ENCODE results near the gene OLIG1. TPM values are rescaled to one million over a fixed set of nuclear protein-coding genes. Genes with fewer than 3 reads are reported as not detected.

Gene OLIG1
- polyA plus RNA-seq, 2 donors: 0.01 TPM; not detected in 1

GRCh38 chr21:33029975-33030461, 39.9 kb upstream of the OLIG1 start:
- WGBS, 2 donors: 32 to 43% methylated on average over 10 of the region's 10 CpGs
- H3K9me3 ChIP-seq (ENCODE audit: control insufficient read depth in 2 of 2, insufficient read depth in 1 of 2, low read depth in 1 of 2, low read length in 1 of 2): peaks cover 0 to 2% of the 10 kb centered on the region in 2 donors
- H3K4me1 ChIP-seq (ENCODE audit: control insufficient read depth in 2 of 2, insufficient read depth in 2 of 2, low read length in 1 of 2): peaks cover 4 to 9% of the 10 kb centered on the region in 2 donors
- H3K4me3 ChIP-seq (ENCODE audit: low read depth in 1 of 2, low read length in 2 of 2): no peak overlapping the region
- peaks cover 15 to 63% of the 10 kb centered on the region in 2 donors for H3K27me3 ChIP-seq (ENCODE audit: control insufficient read depth in 1 of 2, insufficient read depth in 2 of 2, low read length in 2 of 2)
- no peak overlapping the region for H3K27ac ChIP-seq (ENCODE audit: low read depth in 2 of 2, low read length in 1 of 2)
- H3K36me3 ChIP-seq (ENCODE audit: control insufficient read depth in 2 of 2, insufficient read depth in 2 of 2, low read length in 1 of 2): no peaks in the 10 kb centered on the region

- Histone ChIP-seq H3K4me3 (ENCODE audit: low read depth in 1 of 2, low read length in 2 of 2) (no peak overlapping the region), H3K27me3 (ENCODE audit: control insufficient read depth in 1 of 2, insufficient read depth in 2 of 2, low read length in 2 of 2) (peaks cover 15 to 61% of the 10 kb centered on the region in 2 donors), H3K36me3 (ENCODE audit: control insufficient read depth in 2 of 2, insufficient read depth in 2 of 2, low read length in 1 of 2) (no peaks in the 10 kb centered on the region), H3K9me3 (ENCODE audit: control insufficient read depth in 2 of 2, insufficient read depth in 1 of 2, low read depth in 1 of 2, low read length in 1 of 2) (peaks cover 0 to 2% of the 10 kb centered on the region in 2 donors), H3K27ac (ENCODE audit: low read depth in 2 of 2, low read length in 1 of 2) (no peak overlapping the region), H3K4me1 (ENCODE audit: control insufficient read depth in 2 of 2, insufficient read depth in 2 of 2, low read length in 1 of 2) (peaks cover 4 to 8% of the 10 kb centered on the region in 2 donors)
- 30 to 34% methylated on average over 6 of the region's 6 CpGs for WGBS, 2 donors
Measured at GRCh38 chr21:33030633-33031032, 39.3 kb upstream of the OLIG1 start.

GRCh38 chr21:33031152-33031911, 38.6 kb upstream of the OLIG1 start:
- H3K4me3 ChIP-seq (ENCODE audit: low read depth in 1 of 2, low read length in 2 of 2): no peak overlapping the region
- WGBS, 2 donors: 31 to 32% methylated on average over 10 of the region's 10 CpGs
- H3K27me3 ChIP-seq (ENCODE audit: control insufficient read depth in 1 of 2, insufficient read depth in 2 of 2, low read length in 2 of 2): peaks cover 13 to 56% of the 10 kb centered on the region in 2 donors
- no peaks in the 10 kb centered on the region for H3K36me3 ChIP-seq (ENCODE audit: control insufficient read depth in 2 of 2, insufficient read depth in 2 of 2, low read length in 1 of 2)
- H3K27ac ChIP-seq (ENCODE audit: low read depth in 2 of 2, low read length in 1 of 2): no peak overlapping the region
- peaks cover 0 to 2% of the 10 kb centered on the region in 2 donors for H3K9me3 ChIP-seq (ENCODE audit: control insufficient read depth in 2 of 2, insufficient read depth in 1 of 2, low read depth in 1 of 2, low read length in 1 of 2)
- H3K4me1 ChIP-seq (ENCODE audit: control insufficient read depth in 2 of 2, insufficient read depth in 2 of 2, low read length in 1 of 2): peaks cover 4% of the 10 kb centered on the region in 2 donors

GRCh38 chr21:33032434-33033047, 37.4 kb upstream of the OLIG1 start:
- no peaks in the 10 kb centered on the region for H3K4me1 ChIP-seq (ENCODE audit: control insufficient read depth in 2 of 2, insufficient read depth in 2 of 2, low read length in 1 of 2)
- no peaks in the 10 kb centered on the region for H3K36me3 ChIP-seq (ENCODE audit: control insufficient read depth in 2 of 2, insufficient read depth in 2 of 2, low read length in 1 of 2)
- WGBS, 2 donors: 19 to 30% methylated on average over 9 to 10 of the region's 10 CpGs
- H3K9me3 ChIP-seq (ENCODE audit: control insufficient read depth in 2 of 2, insufficient read depth in 1 of 2, low read depth in 1 of 2, low read length in 1 of 2): peaks cover 0 to 2% of the 10 kb centered on the region in 2 donors
- H3K4me3 ChIP-seq (ENCODE audit: low read depth in 1 of 2, low read length in 2 of 2): no peak overlapping the region
- H3K27ac ChIP-seq (ENCODE audit: low read depth in 2 of 2, low read length in 1 of 2): no peak overlapping the region
- H3K27me3 ChIP-seq (ENCODE audit: control insufficient read depth in 1 of 2, insufficient read depth in 2 of 2, low read length in 2 of 2): peaks cover 8 to 47% of the 10 kb centered on the region in 2 donors

GRCh38 chr21:33033094-33033951, 36.6 kb upstream of the OLIG1 start:
- WGBS, 2 donors: 12 to 21% methylated on average over 55 to 76 of the region's 76 CpGs
- H3K36me3 ChIP-seq (ENCODE audit: control insufficient read depth in 2 of 2, insufficient read depth in 2 of 2, low read length in 1 of 2): no peaks in the 10 kb centered on the region
- no peaks in the 10 kb centered on the region for H3K4me1 ChIP-seq (ENCODE audit: control insufficient read depth in 2 of 2, insufficient read depth in 2 of 2, low read length in 1 of 2)
- H3K9me3 ChIP-seq (ENCODE audit: control insufficient read depth in 2 of 2, insufficient read depth in 1 of 2, low read depth in 1 of 2, low read length in 1 of 2): peaks cover 0 to 2% of the 10 kb centered on the region in 2 donors
- H3K27ac ChIP-seq (ENCODE audit: low read depth in 2 of 2, low read length in 1 of 2): no peak overlapping the region
- H3K27me3 ChIP-seq (ENCODE audit: control insufficient read depth in 1 of 2, insufficient read depth in 2 of 2, low read length in 2 of 2): peaks cover 8 to 40% of the 10 kb centered on the region in 2 donors
- H3K4me3 ChIP-seq (ENCODE audit: low read depth in 1 of 2, low read length in 2 of 2): no peak overlapping the region

- Histone ChIP-seq H3K27me3 (ENCODE audit: control insufficient read depth in 1 of 2, insufficient read depth in 2 of 2, low read length in 2 of 2) (peaks cover 8 to 36% of the 10 kb centered on the region in 2 donors), H3K9me3 (ENCODE audit: control insufficient read depth in 2 of 2, insufficient read depth in 1 of 2, low read depth in 1 of 2, low read length in 1 of 2) (peaks cover 0 to 2% of the 10 kb centered on the region in 2 donors), H3K4me1 (ENCODE audit: control insufficient read depth in 2 of 2, insufficient read depth in 2 of 2, low read length in 1 of 2) (no peaks in the 10 kb centered on the region), H3K27ac (ENCODE audit: low read depth in 2 of 2, low read length in 1 of 2) (no peak overlapping the region), H3K36me3 (ENCODE audit: control insufficient read depth in 2 of 2, insufficient read depth in 2 of 2, low read length in 1 of 2) (no peaks in the 10 kb centered on the region), H3K4me3 (ENCODE audit: low read depth in 1 of 2, low read length in 2 of 2) (no peak overlapping the region)
- 45 to 46% methylated on average over 20 of the region's 20 CpGs for WGBS, 2 donors
Measured at GRCh38 chr21:33033961-33034413, 36.0 kb upstream of the OLIG1 start.

- no peak overlapping the region for H3K4me3 ChIP-seq (ENCODE audit: low read depth in 1 of 2, low read length in 2 of 2)
- H3K27ac ChIP-seq (ENCODE audit: low read depth in 2 of 2, low read length in 1 of 2): no peak overlapping the region
- 42 to 59% methylated on average over 1 of the region's 1 CpG for WGBS, 2 donors
- H3K27me3 ChIP-seq (ENCODE audit: control insufficient read depth in 1 of 2, insufficient read depth in 2 of 2, low read length in 2 of 2): peaks cover 4 to 29% of the 10 kb centered on the region in 2 donors
- no peaks in the 10 kb centered on the region for H3K36me3 ChIP-seq (ENCODE audit: control insufficient read depth in 2 of 2, insufficient read depth in 2 of 2, low read length in 1 of 2)
- peaks cover 0 to 2% of the 10 kb centered on the region in 2 donors for H3K9me3 ChIP-seq (ENCODE audit: control insufficient read depth in 2 of 2, insufficient read depth in 1 of 2, low read depth in 1 of 2, low read length in 1 of 2)
- no peaks in the 10 kb centered on the region for H3K4me1 ChIP-seq (ENCODE audit: control insufficient read depth in 2 of 2, insufficient read depth in 2 of 2, low read length in 1 of 2)
Measured at GRCh38 chr21:33035147-33035546, 34.8 kb upstream of the OLIG1 start.

GRCh38 chr21:33036430-33037162, 33.3 kb upstream of the OLIG1 start:
- H3K4me1 ChIP-seq (ENCODE audit: control insufficient read depth in 2 of 2, insufficient read depth in 2 of 2, low read length in 1 of 2): no peaks in the 10 kb centered on the region
- H3K9me3 ChIP-seq (ENCODE audit: control insufficient read depth in 2 of 2, insufficient read depth in 1 of 2, low read depth in 1 of 2, low read length in 1 of 2): peaks cover 0 to 2% of the 10 kb centered on the region in 2 donors
- 27 to 29% methylated on average over 11 of the region's 11 CpGs for WGBS, 2 donors
- H3K27ac ChIP-seq (ENCODE audit: low read depth in 2 of 2, low read length in 1 of 2): no peak overlapping the region
- peaks cover 3 to 18% of the 10 kb centered on the region in 2 donors for H3K27me3 ChIP-seq (ENCODE audit: control insufficient read depth in 1 of 2, insufficient read depth in 2 of 2, low read length in 2 of 2)
- H3K4me3 ChIP-seq (ENCODE audit: low read depth in 1 of 2, low read length in 2 of 2): no peak overlapping the region
- no peaks in the 10 kb centered on the region for H3K36me3 ChIP-seq (ENCODE audit: control insufficient read depth in 2 of 2, insufficient read depth in 2 of 2, low read length in 1 of 2)

Measured in esophagus (tissue), 2 donors.